HEK293T (cell line): ENCODE results near the gene TAF11L9.
A peak's percentile ranks its signal among the peaks of the same experiment; 100 is the strongest.
"Not testable (repeated sequence)": the region's sequence is repeated elsewhere in the genome, so short reads cannot be mapped to it uniquely, and the experiment has no call there.

Experiments used
- CTCF ChIA-PET: fragments of 350-600 bp; formaldehyde crosslinking; extraction: SDS; loops from one replicate; lab custom pipeline; 2021; ENCODE audit warnings: antibody characterized with exemption, inconsistent platforms; lab: Yijun Ruan, JAX
- POLR2A ChIA-PET: fragments of 350-600 bp; formaldehyde crosslinking; extraction: SDS; loops from one replicate; lab custom pipeline; 2020; ENCODE audit warnings: antibody characterized with exemption, inconsistent platforms; lab: Yijun Ruan, JAX
- DNase-seq: peaks from one replicate; pipeline ENCODE4 v3.0.0; 2012; ENCODE audit warnings: mixed read lengths; ENCODE audit errors: extremely low spot score
- ARNT ChIP-seq: fragments of 450-650 bp; IDR thresholded peaks from 2 replicates; pipeline ENCODE4 v1.6.1; 2017; ENCODE audit warnings: mild to moderate bottlenecking
- BHLHE40 ChIP-seq: fragments of 450-650 bp; IDR thresholded peaks from 2 replicates; pipeline ENCODE4 v1.6.1; 2016; ENCODE audit warnings: mild to moderate bottlenecking, moderate library complexity, borderline replicate concordance
- CTBP1 ChIP-seq: fragments of 450-650 bp; IDR thresholded peaks from 2 replicates; pipeline ENCODE4 v1.6.1; 2016; ENCODE audit warnings: borderline replicate concordance
- ELF4 ChIP-seq: fragments of 450-650 bp; IDR thresholded peaks from 2 replicates; pipeline ENCODE4 v1.6.1; 2017; ENCODE audit warnings: antibody characterized with exemption
- FOXA1 ChIP-seq: fragments of 450-650 bp; IDR thresholded peaks from 2 replicates; pipeline ENCODE4 v1.6.1; 2016; ENCODE audit warnings: mild to moderate bottlenecking
- FOXK2 ChIP-seq: fragments of 450-650 bp; IDR thresholded peaks from 2 replicates; pipeline ENCODE4 v1.6.1; 2016; ENCODE audit warnings: mild to moderate bottlenecking
- FOXM1 ChIP-seq: fragments of 450-650 bp; IDR thresholded peaks from 2 replicates; pipeline ENCODE4 v1.6.1; 2017; ENCODE audit warnings: mild to moderate bottlenecking, borderline replicate concordance
- HDGF ChIP-seq: fragments of 450-650 bp; IDR thresholded peaks from 2 replicates; pipeline ENCODE4 v1.6.1; 2017; ENCODE audit warnings: antibody characterized with exemption, borderline replicate concordance
- L3MBTL2 ChIP-seq: fragments of 450-650 bp; conservative IDR thresholded peaks from 2 replicates; pipeline ENCODE4 v1.6.1; 2016; ENCODE audit warnings: mild to moderate bottlenecking
- LEF1 ChIP-seq: fragments of 450-650 bp; IDR thresholded peaks from 2 replicates; pipeline ENCODE4 v1.6.1; 2017; ENCODE audit warnings: mild to moderate bottlenecking, borderline replicate concordance
- NFRKB ChIP-seq: fragments of 450-650 bp; IDR thresholded peaks from 2 replicates; pipeline ENCODE4 v1.6.1; 2016; ENCODE audit warnings: mild to moderate bottlenecking, moderate library complexity
- SP1 ChIP-seq: fragments of 450-650 bp; IDR thresholded peaks from 2 replicates; pipeline ENCODE4 v1.6.1; 2017
- SUZ12 ChIP-seq: fragments of 450-650 bp; IDR thresholded peaks from 2 replicates; pipeline ENCODE4 v1.6.1; 2016; ENCODE audit warnings: mild to moderate bottlenecking
- TARDBP ChIP-seq: fragments of 450-650 bp; IDR thresholded peaks from 2 replicates; pipeline ENCODE4 v1.6.1; 2016
- ZNF384 ChIP-seq: fragments of 450-650 bp; IDR thresholded peaks from 2 replicates; pipeline ENCODE4 v1.6.1; 2016
- TF ChIP-seq, protein P1 (sequence below): fragments of 450-650 bp; IDR thresholded peaks from 2 replicates; pipeline ENCODE4 v1.6.1; 2016

The TAF11L9 gene

DNA sequence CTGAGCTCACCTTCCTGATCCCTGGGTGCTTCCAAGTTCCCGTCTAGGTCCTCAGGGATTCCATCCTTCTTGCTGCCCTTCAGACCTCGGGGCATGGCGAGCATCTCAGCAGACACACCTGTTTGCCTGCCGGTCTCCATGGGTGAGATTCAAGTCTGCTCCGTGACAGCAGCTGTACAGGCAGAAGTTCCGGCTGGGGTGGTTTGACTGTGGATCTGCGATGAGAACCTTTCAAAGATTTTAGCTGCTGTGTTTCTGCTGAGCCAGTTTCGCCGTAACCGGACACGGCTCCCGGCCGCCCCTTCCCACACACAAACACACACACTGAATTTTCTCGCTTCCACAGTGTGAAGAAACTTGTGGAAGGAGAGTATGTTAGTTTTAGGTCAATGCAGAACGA lies at the start of gene TAF11L9:
TAF11L9 (minus strand) TSS at position 140 of the 400 bp plus-strand sequence.
- DNase-seq, CTCF ChIA-PET, POLR2A ChIA-PET: not testable (repeated sequence)

DNA sequence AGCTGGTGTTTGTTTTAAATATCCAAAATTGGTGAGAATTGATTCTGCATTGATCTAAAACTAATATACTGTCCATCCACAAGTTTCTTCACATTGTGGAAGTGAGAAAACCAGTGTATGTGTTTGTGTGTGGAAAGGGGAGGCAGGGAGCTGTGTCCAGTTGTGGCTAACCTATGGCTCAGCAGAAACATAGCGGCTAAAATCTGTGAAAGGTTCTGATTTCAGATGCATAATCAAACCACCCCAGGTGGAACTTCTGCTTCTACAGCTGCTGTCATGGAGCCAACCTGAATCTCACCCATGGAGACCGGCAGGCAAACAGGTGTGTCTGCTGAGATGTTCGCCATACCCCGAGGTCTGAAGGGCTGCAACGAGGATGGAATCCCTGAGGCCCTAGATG lies 40.0 kb upstream of the TAF11L9 start, which contains the start of gene TAF11L14:
TAF11L14 (plus strand) TSS at position 301 of the 400 bp plus-strand sequence.
- POLR2A ChIA-PET: no interaction called here
- CTCF ChIA-PET: no interaction called here
- no peak for DNase-seq
- no peak for TF ChIP-seq ZNF384
- TF ChIP-seq FOXA1: no peak
- no peak for TF ChIP-seq SP1
- no peak for TF ChIP-seq FOXM1

DNA sequence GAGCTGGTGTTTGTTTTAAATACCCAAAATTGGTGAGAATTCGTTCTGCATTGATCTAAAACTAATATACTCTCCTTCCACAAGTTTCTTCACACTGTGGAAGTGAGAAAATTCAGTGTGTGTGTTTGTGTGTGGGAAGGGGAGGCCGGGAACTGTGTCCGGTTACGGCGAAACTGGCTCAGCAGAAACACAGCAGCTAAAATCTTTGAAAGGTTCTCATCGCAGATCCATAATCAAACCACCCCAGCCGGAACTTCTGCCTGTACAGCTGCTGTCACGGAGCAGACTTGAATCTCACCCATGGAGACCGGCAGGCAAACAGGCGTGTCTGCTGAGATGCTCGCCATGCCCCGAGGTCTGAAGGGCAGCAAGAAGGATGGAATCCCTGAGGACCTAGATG lies 37.6 kb upstream of the TAF11L9 start, which contains the start of gene TAF11L13:
TAF11L13 (plus strand) TSS at position 301 of the 400 bp plus-strand sequence.
- CTCF ChIA-PET, POLR2A ChIA-PET, DNase-seq: not testable (repeated sequence)

DNA sequence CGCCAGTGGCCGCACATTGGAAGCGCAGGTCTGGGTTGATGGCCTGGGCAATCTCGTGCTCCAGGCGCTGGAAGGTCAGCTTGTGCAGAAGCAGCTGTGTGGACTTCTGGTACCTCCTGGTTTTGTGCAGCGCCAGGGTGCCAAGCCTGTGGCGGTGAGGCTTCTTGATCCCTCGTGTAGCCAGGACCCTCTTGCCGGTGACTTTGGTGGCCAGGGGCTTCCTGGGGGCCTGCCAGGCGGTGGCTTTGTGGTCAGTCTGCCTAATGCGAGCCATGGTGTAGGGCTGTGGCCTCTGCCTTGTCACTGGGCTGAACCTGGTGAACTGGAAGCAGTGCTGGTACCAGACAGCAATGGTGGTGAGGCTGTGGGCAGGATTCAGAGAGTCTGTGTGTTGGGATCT lies 31.5 kb upstream of the TAF11L9 start:
- TF ChIP-seq SUZ12 (no peak), LEF1 (no peak), BHLHE40 (no peak), ELF4 (no peak), TARDBP (no peak), FOXA1 (no peak), ZNF384 (no peak), ARNT (no peak), NFRKB (no peak), SP1 (no peak), CTBP1 (no peak), FOXK2 (no peak), FOXM1 (no peak), L3MBTL2 (no peak), HDGF (no peak)
- TF ChIP-seq, protein P1, sequence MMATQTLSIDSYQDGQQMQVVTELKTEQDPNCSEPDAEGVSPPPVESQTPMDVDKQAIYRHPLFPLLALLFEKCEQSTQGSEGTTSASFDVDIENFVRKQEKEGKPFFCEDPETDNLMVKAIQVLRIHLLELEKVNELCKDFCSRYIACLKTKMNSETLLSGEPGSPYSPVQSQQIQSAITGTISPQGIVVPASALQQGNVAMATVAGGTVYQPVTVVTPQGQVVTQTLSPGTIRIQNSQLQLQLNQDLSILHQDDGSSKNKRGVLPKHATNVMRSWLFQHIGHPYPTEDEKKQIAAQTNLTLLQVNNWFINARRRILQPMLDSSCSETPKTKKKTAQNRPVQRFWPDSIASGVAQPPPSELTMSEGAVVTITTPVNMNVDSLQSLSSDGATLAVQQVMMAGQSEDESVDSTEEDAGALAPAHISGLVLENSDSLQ: no peak
- POLR2A ChIA-PET: no interaction called here
- CTCF ChIA-PET: no interaction called here
- no peak for DNase-seq

DNA sequence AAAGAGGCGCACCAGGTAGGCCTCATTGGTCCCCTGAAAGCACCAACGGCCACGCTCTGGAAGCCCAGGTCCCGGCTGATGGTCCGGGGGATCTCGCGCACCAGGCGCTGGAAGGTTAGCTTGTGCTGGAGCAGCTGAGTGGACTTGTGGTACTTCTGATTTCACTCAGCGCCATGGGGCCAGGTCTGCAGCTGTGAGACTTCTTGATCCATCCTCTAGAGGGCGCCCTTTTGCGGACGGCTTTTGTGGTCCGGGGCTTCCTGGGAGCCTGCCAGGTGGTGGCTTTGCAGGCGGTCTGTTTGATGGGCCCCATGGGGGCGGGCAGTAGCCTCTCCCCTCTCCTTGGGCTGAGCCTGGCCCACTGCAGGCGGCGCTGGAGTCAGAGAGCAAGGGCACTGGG lies 26.4 kb upstream of the TAF11L9 start:
- peak; percentile 16 for DNase-seq
- TF ChIP-seq SP1 (no peak), FOXM1 (no peak)
- ChIA-PET POLR2A (no interaction called here), CTCF (no interaction called here)

DNA sequence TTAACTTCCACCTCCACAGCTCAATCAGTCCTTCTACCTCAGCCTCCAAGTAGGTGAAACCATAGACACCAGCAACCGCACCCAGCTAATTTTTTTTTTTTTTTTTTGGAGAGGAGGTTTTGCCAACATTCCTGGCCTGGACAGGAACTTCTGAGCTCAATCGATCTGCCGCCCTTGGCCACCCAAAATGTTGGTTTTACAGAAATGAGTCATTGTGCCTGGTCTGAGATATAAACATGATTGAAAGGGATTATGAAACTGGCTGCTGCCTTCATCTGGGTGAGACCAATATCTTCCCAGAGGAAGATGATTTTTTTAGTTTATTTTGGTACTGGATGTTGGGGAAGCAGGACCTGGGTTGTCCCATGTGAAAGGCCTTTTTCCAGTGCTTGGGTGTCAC lies 25.2 kb upstream of the TAF11L9 start:
- CTCF ChIA-PET: interaction anchor here (0.6 kb wide), 1 partner anchor 113 kb away, joined by 8 read pairs; no protein-coding TSS in a partner anchor
- POLR2A ChIA-PET: no interaction called here
- no peak for DNase-seq
- TF ChIP-seq, protein P1: no peak
- TF ChIP-seq FOXK2: no peak
- TF ChIP-seq HDGF: no peak
- no peak for TF ChIP-seq ELF4
- no peak for TF ChIP-seq ARNT
- TF ChIP-seq ZNF384: no peak
- TF ChIP-seq SUZ12: no peak
- no peak for TF ChIP-seq CTBP1
- TF ChIP-seq L3MBTL2: no peak
- TF ChIP-seq BHLHE40: no peak
- TF ChIP-seq TARDBP: no peak
- TF ChIP-seq LEF1: no peak
- no peak for TF ChIP-seq SP1
- no peak for TF ChIP-seq FOXA1
- TF ChIP-seq FOXM1: no peak

DNA sequence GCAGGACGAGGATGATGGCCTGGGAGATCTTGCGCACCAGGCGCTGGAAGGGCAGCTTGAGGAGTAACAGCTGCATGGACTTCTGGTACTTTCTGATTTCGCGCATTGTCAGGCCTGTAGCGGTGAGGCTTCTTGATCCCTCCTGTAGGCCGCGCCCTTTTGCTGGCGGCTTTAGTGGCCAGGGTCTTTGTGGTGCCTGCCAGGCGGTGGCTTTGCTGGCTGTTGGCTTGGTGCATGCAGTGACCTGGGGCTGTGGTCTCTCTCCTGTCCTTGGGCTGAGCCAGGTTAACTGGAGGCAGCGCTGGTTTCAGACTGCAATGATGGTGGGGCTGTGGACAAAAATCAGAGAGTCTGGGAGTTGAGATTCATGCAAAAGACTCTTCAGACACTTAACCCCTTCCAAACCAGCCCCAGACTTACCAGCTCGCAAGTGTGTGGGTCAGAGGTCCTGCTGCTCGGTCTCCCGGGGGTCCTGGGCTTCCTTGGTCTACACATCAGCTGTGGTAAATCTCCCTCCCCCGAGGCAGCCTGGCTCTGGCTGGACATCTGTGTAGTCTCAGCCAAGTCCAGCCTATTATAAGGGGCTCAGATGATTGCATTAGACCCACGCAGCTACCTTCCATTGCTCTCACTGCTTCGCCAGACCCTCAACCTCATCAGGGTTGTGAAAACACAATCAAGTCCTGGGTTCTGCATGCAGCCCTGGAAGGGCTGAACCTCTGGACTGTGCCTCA lies 20.8 kb upstream of the TAF11L9 start:
- no peak for DNase-seq
- ChIA-PET CTCF (no interaction called here), POLR2A (no interaction called here)

DNA sequence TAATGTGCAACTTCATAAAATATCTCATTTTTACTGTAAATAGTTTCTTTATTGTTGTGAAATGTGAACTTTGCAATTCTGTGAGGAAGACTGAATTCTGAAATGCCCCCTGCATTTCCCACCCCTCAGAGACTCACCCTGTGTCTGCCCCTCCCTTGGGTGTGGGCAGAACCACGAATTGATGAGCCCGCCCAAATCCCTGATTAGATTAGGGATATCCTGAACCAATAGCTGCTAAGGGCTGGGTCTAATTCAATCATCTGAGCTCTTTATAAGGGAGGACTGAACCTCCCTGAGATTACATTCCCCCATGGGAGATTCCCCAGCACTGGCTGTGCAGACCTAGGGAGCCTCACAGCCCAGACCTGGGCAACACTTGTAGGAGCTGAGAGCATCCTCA lies 15.9 kb upstream of the TAF11L9 start, which contains the start of gene TAF11L12:
TAF11L12 (plus strand) TSS at position 301 of the 400 bp plus-strand sequence.
- POLR2A ChIA-PET, CTCF ChIA-PET, DNase-seq: not testable (repeated sequence)

More for the DNA sequence above, 20.8 kb upstream of the TAF11L9 start:
- TF ChIP-seq ARNT (no peak), SUZ12 (no peak), HDGF (no peak), FOXA1 (no peak), FOXK2 (no peak), NFRKB (no peak), L3MBTL2 (no peak)
- TF ChIP-seq, protein P1: no peak

DNA sequence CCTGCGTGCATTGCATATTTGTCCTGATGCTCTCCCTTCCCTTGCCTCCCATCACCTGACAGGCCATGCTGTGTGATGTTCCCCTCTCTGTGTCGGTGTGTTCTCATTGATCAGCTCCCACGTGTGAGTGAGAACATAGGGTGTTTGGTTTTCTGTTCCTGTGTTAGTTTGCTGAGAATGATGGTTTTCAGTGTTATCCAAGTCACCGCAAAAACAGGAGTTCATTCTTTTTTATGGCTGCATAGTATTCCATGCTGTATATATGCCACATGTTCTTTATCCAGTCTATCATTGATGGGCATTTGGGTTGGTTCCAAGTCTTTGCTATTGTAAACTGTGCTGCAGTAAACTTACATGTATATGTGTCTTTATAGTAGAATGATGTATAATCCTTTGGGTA lies 13.3 kb upstream of the TAF11L9 start:
- POLR2A ChIA-PET, CTCF ChIA-PET, DNase-seq: not testable (repeated sequence)
